GM19324 (cell line): ENCODE data around the gene LYG1.
"Not testable (repeated sequence)": the region's sequence is repeated elsewhere in the genome, so short reads cannot be mapped to it uniquely, and the experiment has no call there.

Experiments used
- ATAC-seq: cut with Tn5 transposase; IDR thresholded peaks from one replicate; pipeline ENCODE4 v1.9.1; 2021; ENCODE audit warnings: mild to moderate bottlenecking, moderate library complexity; ENCODE audit not compliant: unreplicated experiment, low FRiP score

LYG1 gene

DNA sequence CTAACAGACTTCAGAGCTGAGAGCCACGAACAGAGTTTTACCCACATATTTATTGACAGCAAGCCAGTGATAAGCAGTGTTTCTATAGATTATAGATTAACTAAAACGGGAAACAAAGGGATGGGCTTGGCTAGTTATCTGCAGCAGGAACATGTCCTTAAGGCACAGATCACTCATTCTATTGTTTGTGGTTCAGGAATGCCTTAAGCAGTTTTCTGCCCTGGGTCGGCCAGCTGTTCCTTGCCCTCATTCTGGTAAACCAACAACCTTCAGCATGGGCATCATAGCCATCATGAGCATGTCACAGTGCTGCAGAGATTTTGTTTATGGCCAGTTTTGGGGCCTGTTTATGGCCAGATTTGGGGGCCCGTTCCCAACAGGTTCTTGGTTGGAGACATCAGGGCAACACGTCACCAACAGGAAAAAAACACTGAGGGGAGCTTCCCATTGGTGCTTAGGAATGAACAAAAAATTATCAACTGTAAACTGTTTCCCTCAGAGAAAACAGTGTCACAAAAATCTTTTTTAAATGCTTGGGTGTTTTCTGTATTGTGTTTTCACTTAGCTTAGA, 22.7 kb downstream of the LYG1 start:
- not testable (repeated sequence) for ATAC-seq

DNA sequence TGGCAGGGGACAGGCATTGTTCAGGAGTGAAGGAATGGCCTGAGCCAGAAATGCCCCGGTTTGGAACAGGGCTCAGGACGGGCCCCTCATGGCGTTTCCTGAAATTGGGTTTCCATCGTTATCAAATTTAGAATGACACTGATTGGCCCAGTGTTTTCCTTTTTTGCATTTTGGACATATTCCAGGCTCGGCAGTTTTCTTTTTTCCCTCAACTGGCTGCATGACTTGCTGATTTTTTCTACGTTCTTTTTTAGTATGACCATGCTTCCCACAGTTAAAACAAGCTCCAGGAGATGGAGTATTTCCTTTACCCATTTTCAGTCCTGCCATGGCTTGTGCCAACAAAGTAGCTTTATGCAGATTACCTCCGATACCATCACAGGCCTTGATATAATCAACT, 25.1 kb downstream of the LYG1 start:
- no peak for ATAC-seq

DNA sequence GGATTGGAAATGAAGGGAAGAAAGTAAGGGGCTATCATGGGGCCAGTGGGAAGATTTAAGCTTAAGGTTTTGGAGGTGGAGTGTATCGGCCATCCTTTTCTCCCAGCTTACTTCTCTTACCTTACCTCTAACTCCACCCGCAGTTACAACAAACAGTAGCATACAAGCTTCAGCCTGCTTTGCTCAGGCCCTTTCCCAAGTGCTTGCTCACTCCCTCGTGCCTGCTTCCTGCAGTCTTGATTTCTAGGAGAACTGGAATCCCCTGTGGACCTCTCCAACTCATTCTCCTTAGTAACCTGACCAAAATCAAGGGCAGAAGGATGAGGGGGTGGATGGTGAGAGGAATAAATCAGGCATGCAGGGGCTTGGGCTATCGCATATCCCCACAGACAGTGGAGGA, 39.8 kb downstream of the LYG1 start:
- no peak for ATAC-seq

DNA sequence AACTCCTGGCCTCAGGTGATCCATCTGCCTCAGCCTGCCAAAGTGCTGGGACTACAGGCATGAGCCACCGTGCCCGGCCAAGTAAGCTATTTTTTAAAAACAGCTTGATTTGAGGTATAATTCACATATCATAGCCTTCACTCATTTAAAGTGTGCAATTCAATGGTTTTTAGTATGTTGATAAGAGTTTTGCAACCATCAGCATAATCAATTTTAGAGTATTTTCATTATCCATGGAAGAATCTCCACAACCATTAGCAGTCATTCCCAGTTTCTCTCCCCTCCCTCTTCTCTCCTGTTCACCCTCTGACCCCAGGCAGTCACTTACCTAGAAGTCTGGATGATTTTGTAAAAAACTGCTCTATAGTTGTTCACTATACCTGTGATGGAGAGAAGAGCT, 40.8 kb downstream of the LYG1 start:
- ATAC-seq = no peak

DNA sequence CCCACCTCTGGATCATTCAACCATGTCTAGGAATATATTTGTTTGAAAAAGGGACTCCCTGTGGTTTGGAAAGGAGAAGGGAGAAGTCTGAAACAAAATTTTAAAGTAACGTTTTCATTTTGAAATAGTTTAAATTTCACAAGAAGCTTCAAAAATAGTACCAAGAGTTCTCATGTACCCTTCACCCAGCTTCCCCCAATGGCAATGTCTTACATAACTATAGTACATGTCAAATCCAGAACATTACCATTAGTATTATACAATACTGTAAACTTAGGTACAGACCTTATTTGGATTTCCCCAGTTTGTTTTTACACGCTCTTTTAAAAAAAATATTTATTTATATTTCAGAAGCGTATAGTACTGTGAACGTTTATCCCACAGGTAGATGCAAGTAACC, 41.5 kb downstream of the LYG1 start:
- no peak for ATAC-seq

DNA sequence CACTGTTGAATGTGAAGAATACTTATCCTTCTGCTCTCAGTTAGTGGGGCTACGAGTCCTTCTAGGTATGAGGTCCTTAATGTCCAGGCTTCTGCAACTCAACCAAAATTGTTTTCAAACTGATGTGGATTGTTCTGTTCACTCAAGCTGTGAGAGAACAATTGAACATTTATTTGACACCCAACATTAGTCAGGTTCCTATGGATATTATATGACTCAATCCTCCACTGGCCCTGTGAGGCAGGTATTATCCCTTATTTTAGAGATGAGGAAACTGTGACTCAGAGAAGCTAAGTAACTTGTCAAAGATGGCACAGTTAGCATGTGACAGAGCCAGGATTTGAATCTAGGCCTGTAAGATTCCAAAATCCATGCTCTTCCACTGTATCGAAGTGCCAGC, 44.3 kb downstream of the LYG1 start:
- no peak for ATAC-seq

DNA sequence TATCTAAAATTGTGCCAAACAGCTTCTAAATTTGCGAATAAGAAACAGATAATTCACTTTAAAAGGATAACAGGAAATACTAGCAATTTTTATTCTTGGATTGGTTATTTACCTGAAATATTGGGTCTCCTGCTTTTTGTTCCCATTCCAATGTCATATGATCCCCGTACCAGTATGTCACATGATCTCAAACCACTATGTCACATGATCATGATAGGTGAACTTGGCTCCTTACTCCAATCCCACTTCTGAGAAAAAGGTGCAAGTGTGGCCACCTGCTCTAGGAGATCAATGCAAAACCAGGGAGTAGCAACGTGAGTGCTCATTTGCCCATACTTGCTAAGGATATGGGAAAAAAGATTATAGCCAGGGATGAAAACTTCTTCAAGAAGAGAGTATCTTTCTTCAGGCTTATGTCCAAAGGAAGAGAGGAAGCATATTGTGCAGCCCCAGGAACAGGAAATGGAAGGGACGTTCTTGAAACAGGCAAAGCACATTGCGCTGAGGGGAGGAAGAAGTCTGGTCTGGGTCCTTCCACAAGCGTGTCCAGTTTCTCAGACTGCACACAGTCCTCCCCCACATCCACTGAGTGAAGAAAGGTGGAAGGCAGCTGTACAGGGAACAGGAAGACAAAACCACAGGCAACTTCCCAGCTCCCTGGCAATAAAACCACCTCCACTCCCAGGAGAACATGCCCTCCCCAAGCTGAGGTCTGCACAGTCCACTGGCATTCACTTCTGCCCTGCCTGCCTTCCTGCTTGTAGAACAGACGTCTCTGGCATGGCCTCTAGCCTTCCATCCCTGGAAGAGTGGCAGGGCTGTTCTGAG, 45.3 kb downstream of the LYG1 start, which contains the start of gene LYG2:
Gene LYG2 (minus strand): TSS at position 176 of the 828 bp plus-strand sequence. CDS start 1,406 bp downstream, outside the sequence.
- ATAC-seq = no peak

DNA sequence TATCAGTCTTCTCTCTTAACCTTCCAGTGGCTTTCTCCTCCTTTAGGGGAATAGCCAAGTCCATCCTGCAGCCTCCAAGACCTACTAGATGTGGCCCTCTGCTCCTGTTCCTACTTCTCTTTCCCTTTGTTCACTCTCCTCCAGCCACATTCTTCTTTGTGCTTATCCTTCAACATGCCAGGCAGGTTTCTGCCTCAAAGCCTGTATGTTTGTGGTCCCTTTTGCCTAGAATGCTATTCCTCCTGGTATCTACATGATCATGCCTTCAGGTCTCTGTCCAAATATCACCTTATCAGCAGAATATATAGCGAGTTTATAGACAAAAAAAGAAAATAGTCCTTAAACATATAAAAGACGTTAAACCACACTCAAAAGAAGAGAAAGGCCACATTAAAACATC, 51.0 kb downstream of the LYG1 start:
- no peak for ATAC-seq

DNA sequence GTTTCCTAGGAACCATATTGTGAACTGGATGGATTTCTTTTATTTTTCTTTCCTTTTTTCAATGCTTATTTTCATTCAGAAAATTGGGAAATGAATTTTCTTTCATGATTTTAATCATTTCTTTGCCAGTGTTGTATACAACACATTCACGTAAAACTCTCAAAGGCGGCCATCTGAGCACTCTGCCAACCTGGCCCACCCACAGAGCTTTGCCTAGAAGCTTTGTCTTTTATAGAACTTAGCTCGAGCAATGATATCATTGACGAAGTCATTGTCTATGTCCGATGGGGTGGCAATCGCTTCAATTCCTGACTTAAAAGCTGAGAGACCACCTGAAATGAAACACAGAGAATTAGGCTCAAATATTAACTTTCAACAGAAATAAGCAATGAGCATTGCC, 58.8 kb downstream of the LYG1 start:
- ATAC-seq = no peak

DNA sequence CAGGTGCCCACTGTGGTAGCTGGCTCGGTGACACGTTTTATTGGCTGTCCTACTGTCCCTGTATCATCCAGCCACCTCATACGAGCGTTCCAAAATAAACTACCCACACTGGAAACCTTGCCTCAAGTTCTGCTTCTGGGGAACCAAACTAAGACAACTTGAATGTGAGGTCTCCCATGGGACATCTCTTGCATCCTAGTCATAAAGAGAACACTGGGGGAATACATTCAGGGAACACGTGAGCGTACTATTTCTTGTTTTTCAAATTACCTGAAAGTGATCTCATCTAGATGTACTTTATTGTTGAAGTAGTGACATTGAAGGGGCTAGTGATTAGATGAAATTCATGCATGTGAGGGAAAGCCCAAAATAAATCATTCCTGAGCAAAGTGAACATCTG, 60.6 kb downstream of the LYG1 start:
- ATAC-seq = no peak

DNA sequence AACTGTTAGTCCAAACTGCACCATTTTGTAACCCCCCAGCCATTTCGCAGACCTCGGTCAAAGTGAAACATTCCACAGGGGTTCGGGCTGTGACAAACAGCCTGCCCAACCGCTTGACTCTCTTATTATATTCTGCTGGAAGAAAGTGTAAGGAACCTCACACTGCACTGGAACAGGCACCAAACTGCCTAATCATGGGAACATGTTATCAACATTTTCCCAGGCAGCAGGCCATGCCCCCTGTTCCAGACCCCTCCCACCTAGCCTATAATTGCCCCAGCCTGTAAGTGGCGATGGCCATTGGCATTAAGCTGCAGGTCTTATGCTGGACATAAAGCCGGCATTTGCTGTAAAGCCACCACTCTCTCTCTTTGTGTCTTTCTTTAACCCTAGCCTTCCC, 62.4 kb downstream of the LYG1 start:
- ATAC-seq = no peak
